ENCODE data around the gene CCDC154. TPM values are rescaled to one million over a fixed set of nuclear protein-coding genes. Genes with fewer than 3 reads are reported as not detected.
A peak's percentile ranks its signal among the peaks of the same experiment; 100 is the strongest.

CCDC154 gene
- total and polyA plus RNA-seq, 10 of the 15 experiments (the other 5 are each of a cell fraction or from before 2014, with no cell fraction given), result 0.06 to 0.26 (median 0.25) TPM; not detected in 7

DNA sequence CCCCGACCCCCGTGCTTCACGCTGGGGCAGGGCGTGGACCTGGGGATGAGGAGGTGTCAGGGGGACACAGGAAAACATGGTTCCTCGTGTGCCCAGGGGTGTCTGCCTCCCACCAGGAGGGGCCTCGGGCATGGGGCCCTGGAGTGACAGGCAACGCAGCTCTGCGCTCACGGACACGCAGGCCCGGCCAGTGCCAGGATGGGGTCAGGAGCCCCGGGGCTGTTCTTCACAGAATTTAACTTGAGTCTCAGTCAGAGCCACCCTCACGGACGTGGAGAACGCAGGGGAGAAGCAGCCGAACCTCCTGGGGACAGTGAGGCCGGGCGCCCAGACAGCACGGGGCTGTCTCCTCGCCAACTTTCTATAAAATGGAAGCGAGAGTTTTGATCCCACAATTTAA is 46.6 kb downstream of the CCDC154 start (continued):
- TF ChIP-seq JUNB (IDR thresholded peaks at IDR 0.05), result no peak
- no peak for TF ChIP-seq SUPT20H (IDR thresholded peaks at IDR 0.05; ENCODE audit: borderline replicate concordance, control insufficient read depth, low read depth, low read length)

DNA sequence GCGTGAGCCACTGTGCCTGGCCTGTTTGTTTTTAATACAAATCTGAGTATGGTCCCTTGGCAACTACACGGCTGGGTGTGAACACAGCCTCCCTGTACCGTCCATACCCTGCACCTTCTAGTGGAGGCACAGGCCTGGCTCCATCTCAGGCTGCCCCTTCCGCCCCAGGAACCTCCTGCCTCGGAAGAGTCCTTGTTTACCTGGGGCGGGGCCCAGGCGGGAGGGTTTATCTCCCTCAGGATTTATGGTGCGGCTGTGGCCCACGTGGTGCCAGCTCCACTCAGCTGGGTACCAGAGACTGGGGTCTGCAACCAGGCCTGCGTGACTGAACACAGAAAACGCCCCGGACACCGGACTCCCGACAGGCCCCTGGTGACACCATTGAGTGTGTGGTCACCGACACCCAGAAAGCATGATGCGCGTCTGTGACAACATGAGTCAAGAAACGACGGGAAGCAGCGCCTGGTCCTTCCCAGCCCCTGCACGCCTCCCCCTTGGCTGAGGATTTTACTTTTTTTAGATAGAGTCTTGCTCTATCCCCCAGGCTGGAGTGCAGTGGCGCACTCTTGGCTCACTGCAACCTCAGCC is 48.8 kb downstream of the CCDC154 start:
- WGBS (ENCODE audit: insufficient coverage, insufficient replicate concordance, low lambda C conversion rate, missing lambda C conversion rate), result 93% methylated on average over 22 of the region's 22 CpGs
- Histone ChIP-seq H3K4me1 (ENCODE audit: control insufficient read depth, insufficient read depth, low read length) (no peaks in the 10 kb centered on the region), H3K79me2 (ENCODE audit: control insufficient read depth, insufficient read depth, low read length) (no peaks in the 10 kb centered on the region), H3K9me3 (replicated peaks; ENCODE audit: control insufficient read depth, insufficient read depth, low read length) (no peaks in the 10 kb centered on the region), H2AFZ (ENCODE audit: control insufficient read depth, low read depth, low read length) (no peak overlapping the region), H3K4me3 (no peak overlapping the region), H3K27ac (ENCODE audit: control insufficient read depth, insufficient read depth) (no peak overlapping the region), H3K27me3 (replicated peaks in 1 of 2; ENCODE audit: control insufficient read depth in 2 of 2, insufficient read depth in 2 of 2, low read length in 1 of 2) (no peaks in the 10 kb centered on the region), H4K20me1 (ENCODE audit: control insufficient read depth, insufficient read depth) (no peaks in the 10 kb centered on the region), H3K4me2 (ENCODE audit: control insufficient read depth, insufficient read depth) (no peak overlapping the region), H3K36me3 (ENCODE audit: control insufficient read depth in 2 of 2, insufficient read depth in 2 of 2, low read length in 1 of 2) (no peaks in the 10 kb centered on the region; a peak in 1 of 4 replicates), H3K9ac (ENCODE audit: control insufficient read depth, insufficient read depth, low read length) (no peak overlapping the region)
- SMC1A ChIA-PET (ENCODE audit: uncharacterized antibody, unreplicated experiment), result no interaction called here
- TF ChIP-seq, protein P1, sequence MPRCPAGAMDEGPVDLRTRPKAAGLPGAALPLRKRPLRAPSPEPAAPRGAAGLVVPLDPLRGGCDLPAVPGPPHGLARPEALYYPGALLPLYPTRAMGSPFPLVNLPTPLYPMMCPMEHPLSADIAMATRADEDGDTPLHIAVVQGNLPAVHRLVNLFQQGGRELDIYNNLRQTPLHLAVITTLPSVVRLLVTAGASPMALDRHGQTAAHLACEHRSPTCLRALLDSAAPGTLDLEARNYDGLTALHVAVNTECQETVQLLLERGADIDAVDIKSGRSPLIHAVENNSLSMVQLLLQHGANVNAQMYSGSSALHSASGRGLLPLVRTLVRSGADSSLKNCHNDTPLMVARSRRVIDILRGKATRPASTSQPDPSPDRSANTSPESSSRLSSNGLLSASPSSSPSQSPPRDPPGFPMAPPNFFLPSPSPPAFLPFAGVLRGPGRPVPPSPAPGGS (IDR thresholded peaks at IDR 0.05; ENCODE audit: borderline replicate concordance, insufficient read depth, low read depth, low read length, poor library complexity, severe bottlenecking), result peak; percentile 79
- TF ChIP-seq MYC (IDR thresholded peaks at IDR 0.05; ENCODE audit: insufficient read depth, insufficient read length, insufficient replicate concordance, low read length, severe bottlenecking) (no peak), PAX5 (IDR thresholded peaks at IDR 0.05; ENCODE audit: borderline replicate concordance, low read depth, low read length) (no peak)
- BruUV-seq (replicated peaks), result no TSS peak
- ATAC-seq (no peak), FAIRE-seq (no peak), DNase-seq (ENCODE audit: low read depth, low spot score) (no peak)
- RAD21 ChIA-PET (ENCODE audit: unreplicated experiment), result no interaction called here
- POLR2A ChIA-PET, result no interaction called here
- intact Hi-C loops (cut with micrococcal nuclease; ENCODE audit: unreplicated experiment) (no loop called here), in situ Hi-C loops (cut with MboI) (no loop called here)
- CTCF ChIA-PET, result no interaction called here

Measured in GM12878 (cell line).